NT2/D1 (cell line): ENCODE results near the gene SLC12A8.

Experiments used
- DNase-seq: peaks from one replicate; pipeline ENCODE4 v3.0.0-alpha.2; 2011; ENCODE audit warnings: low read depth, low spot score
- H3K27me3 ChIP-seq: 2 replicates; pipeline ENCODE4 v1.6.0; 2011; ENCODE audit warnings: mild to moderate bottlenecking; ENCODE audit not compliant: insufficient read length, insufficient read depth
- H3K36me3 ChIP-seq: 2 replicates; pipeline ENCODE4 v1.6.1; 2011; ENCODE audit warnings: mild to moderate bottlenecking, low read length, mixed read lengths; ENCODE audit not compliant: insufficient read depth, insufficient read length
- H3K4me1 ChIP-seq: 2 replicates; pipeline ENCODE4 v1.5.1; 2011; ENCODE audit not compliant: insufficient read depth, insufficient read length
- H3K4me3 ChIP-seq: 2 replicates; pipeline ENCODE4 v1.5.1; 2011; ENCODE audit warnings: low read depth; ENCODE audit not compliant: insufficient read length
- H3K9ac ChIP-seq: 2 replicates; pipeline ENCODE4 v1.6.0; 2011; ENCODE audit warnings: low read depth; ENCODE audit not compliant: insufficient read length
- H3K9me3 ChIP-seq: 2 replicates; pipeline ENCODE4 v1.5.1; 2011; ENCODE audit warnings: mild to moderate bottlenecking, low read length; ENCODE audit not compliant: insufficient read depth
- SUZ12 ChIP-seq: IDR thresholded peaks from 2 replicates; pipeline ENCODE4 v1.6.1; 2011; ENCODE audit not compliant: insufficient read length, insufficient read depth; ENCODE audit errors: extremely low read depth
- YY1 ChIP-seq: IDR thresholded peaks from 2 replicates; pipeline ENCODE4 v1.6.1; 2011; ENCODE audit not compliant: insufficient read length, insufficient read depth
- ZNF274 ChIP-seq: IDR thresholded peaks from 2 replicates; pipeline ENCODE4 v1.6.1; 2011; ENCODE audit warnings: mild to moderate bottlenecking, low read depth, low read length

Gene SLC12A8, protein sequence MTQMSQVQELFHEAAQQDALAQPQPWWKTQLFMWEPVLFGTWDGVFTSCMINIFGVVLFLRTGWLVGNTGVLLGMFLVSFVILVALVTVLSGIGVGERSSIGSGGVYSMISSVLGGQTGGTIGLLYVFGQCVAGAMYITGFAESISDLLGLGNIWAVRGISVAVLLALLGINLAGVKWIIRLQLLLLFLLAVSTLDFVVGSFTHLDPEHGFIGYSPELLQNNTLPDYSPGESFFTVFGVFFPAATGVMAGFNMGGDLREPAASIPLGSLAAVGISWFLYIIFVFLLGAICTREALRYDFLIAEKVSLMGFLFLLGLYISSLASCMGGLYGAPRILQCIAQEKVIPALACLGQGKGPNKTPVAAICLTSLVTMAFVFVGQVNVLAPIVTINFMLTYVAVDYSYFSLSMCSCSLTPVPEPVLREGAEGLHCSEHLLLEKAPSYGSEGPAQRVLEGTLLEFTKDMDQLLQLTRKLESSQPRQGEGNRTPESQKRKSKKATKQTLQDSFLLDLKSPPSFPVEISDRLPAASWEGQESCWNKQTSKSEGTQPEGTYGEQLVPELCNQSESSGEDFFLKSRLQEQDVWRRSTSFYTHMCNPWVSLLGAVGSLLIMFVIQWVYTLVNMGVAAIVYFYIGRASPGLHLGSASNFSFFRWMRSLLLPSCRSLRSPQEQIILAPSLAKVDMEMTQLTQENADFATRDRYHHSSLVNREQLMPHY

DNA sequence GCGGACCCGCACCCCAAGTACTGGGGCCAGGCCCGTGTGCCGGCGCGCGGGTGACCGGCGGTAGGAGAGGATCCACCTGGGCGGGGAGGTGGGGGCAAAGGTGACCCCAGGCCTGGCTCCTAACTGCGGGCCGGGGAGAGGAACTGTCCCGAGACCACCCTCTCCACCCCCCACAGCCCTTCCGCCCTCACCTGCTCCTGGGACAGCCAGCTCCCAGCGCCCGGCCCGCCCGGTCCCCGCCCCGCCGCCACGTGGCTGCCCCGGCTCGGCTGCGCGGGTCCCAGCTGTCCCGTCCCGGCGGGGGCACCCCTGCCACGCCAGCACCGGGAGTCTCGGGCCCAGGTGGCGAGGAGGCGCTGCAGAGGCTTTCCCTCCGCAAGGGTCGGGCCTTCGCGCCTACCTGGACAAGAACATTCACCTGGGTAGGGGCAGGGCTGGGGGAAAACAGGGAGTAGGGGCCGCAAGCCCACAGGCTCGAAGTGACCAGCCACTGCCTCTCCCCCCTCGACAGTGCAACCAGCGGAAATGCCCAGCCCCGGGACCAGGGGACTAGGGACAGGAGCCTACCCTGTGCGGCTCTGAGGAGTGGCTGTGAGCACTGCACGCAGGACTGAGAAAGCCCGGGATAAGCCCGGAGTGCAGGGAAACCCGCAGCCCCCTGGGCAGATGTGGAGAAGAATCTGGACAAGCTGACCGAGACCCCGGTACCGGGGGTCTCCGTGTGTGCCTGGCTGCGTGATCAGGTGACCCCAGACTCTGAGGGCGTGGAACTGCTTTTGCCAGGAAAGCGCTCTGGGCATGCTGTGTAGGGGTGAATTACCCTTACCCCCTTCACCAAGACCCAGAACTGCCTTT, at the start of gene SLC12A8:
SLC12A8 (minus strand) TSS at position 240 of the 855 bp plus-strand sequence. CDS start 1,399 bp downstream, outside the sequence.
- Histone ChIP-seq H3K9me3 (no peaks in the 10 kb centered on the region), H3K4me1 (no peaks in the 10 kb centered on the region), H3K4me3 (peak within 1 kb of the TSS; percentile 79), H3K36me3 (peaks cover 3% of the 10 kb centered on the region), H3K27me3 (peaks cover 8% of the 10 kb centered on the region), H3K9ac (peak within 1 kb of the TSS; percentile 97)
- no peak for DNase-seq
- TF ChIP-seq YY1, result no peak
- no peak for TF ChIP-seq SUZ12

DNA sequence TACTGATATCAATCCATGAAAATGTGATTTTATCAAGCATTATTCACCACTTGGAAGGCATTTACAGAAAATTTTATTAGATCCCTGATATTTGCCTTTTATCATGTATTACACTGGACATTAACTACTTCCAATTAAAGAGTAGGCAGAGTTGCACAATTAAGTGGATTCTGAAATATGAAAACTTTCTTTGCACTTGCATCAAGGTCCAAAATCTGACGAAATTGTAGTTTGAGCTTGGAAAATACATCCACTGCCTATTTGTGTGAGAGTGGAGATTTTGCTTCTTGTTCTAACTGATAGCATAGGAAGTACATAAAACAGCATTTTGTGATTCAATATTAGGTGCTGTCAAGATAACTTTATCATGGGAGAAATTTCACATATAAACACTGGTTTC, 49.6 kb upstream of the SLC12A8 start:
- Histone ChIP-seq H3K27me3 (no peaks in the 10 kb centered on the region), H3K36me3 (peaks cover 3% of the 10 kb centered on the region), H3K4me3 (no peak overlapping the region), H3K4me1 (no peaks in the 10 kb centered on the region), H3K9me3 (no peaks in the 10 kb centered on the region), H3K9ac (no peak overlapping the region)
- TF ChIP-seq YY1, result no peak
- no peak for TF ChIP-seq SUZ12
- no peak for TF ChIP-seq ZNF274
- DNase-seq, result no peak

DNA sequence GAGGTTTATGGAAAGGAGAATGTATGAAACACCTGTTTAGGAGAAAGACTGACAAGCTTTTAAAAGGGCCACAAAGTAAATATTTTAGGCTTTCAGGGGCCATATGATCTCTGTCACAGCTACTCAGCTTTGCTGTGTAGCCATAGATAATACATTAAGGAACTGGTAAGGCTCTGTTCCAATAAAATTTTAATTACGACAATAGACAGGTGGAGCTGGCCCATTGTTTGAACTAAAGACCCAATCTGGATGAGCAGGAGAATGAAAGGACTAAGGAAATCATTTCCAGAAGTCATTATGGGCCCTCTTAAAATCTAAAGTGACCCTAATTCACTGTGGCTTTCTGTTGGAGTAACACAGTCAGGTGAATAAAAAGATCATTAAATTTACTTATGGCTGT, 48.5 kb upstream of the SLC12A8 start:
- Histone ChIP-seq H3K9ac (no peak overlapping the region), H3K36me3 (peaks cover 3% of the 10 kb centered on the region)

DNA sequence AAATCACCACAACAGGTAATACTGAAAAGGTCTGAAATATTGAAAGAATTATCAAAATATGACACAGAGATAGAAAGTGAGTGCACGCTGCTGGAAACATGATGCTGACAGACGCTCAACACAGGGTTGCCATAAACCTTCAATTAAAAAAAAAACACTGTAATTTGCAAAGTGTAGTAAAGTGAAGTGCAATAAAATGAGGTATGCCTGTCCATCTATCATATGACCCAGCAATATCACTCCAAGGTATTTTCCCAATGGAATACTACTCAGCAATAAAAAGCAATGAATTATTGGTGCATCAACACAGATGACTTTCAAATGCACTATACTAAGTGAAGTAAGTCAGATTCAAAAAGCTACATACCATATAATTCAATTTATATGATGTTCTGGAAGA, 47.6 kb upstream of the SLC12A8 start:
- Histone ChIP-seq H3K36me3 (peaks cover 3% of the 10 kb centered on the region), H3K27me3 (no peaks in the 10 kb centered on the region), H3K9me3 (no peaks in the 10 kb centered on the region), H3K4me1 (no peaks in the 10 kb centered on the region), H3K9ac (no peak overlapping the region), H3K4me3 (no peak overlapping the region)
- TF ChIP-seq SUZ12 (no peak), ZNF274 (no peak), YY1 (no peak)
- DNase-seq, result no peak

More for the DNA sequence above, 48.5 kb upstream of the SLC12A8 start:
- TF ChIP-seq YY1 (no peak), SUZ12 (no peak), ZNF274 (no peak)
- no peak overlapping the region for H3K4me3 ChIP-seq
- H3K27me3 ChIP-seq, result no peaks in the 10 kb centered on the region
- no peaks in the 10 kb centered on the region for H3K4me1 ChIP-seq
- no peaks in the 10 kb centered on the region for H3K9me3 ChIP-seq
- no peak for DNase-seq

DNA sequence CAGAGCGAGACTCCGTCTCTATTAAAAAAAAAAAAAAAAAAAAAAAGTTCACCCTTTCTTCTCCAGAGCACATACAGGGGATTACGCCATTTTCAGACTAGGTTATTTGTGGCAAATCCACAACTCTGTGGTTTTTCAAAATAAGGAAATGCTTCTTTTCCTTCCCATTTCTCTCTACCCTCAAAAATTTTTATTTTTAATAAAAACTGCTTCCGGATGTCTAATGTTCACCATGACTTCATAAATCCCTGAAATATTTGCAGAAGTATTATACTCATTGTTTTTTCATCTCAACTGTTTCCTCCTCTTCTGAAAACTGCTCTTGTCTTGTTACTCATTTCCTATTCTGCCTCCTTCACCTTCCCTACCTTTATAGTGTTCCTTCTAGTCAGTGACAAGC, 45.0 kb upstream of the SLC12A8 start:
- Histone ChIP-seq H3K36me3 (no peaks in the 10 kb centered on the region), H3K9me3 (no peaks in the 10 kb centered on the region), H3K4me1 (no peaks in the 10 kb centered on the region), H3K4me3 (no peak overlapping the region), H3K9ac (no peak overlapping the region), H3K27me3 (no peaks in the 10 kb centered on the region)
- DNase-seq, result no peak
- TF ChIP-seq YY1 (no peak), ZNF274 (no peak), SUZ12 (no peak)

DNA sequence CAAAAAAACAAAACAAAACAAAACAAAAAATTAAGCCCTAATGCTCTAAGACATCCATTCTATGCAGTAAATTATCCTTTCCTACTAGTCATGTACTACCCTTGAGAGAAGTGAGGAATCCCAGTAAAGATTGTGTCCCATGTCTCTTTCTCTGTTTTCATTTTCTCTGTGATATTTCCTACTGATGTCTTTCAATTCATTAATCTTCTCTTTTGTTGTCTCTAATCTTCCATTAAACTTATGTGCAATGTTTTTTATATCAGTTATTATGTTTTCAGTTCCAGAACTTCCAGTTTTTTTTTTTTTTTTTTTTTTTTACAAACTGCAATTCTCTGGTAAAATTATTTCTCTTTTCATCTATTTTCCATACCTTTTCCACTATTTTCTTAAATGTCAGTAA, 44.1 kb upstream of the SLC12A8 start:
- Histone ChIP-seq H3K4me3 (no peak overlapping the region), H3K27me3 (no peaks in the 10 kb centered on the region), H3K4me1 (no peaks in the 10 kb centered on the region), H3K9me3 (no peaks in the 10 kb centered on the region), H3K36me3 (no peaks in the 10 kb centered on the region), H3K9ac (no peak overlapping the region)
- TF ChIP-seq SUZ12 (no peak), ZNF274 (no peak), YY1 (no peak)
- DNase-seq, result no peak
